ENCODE measurements around the gene FOXN4.

Gene FOXN4

DNA sequence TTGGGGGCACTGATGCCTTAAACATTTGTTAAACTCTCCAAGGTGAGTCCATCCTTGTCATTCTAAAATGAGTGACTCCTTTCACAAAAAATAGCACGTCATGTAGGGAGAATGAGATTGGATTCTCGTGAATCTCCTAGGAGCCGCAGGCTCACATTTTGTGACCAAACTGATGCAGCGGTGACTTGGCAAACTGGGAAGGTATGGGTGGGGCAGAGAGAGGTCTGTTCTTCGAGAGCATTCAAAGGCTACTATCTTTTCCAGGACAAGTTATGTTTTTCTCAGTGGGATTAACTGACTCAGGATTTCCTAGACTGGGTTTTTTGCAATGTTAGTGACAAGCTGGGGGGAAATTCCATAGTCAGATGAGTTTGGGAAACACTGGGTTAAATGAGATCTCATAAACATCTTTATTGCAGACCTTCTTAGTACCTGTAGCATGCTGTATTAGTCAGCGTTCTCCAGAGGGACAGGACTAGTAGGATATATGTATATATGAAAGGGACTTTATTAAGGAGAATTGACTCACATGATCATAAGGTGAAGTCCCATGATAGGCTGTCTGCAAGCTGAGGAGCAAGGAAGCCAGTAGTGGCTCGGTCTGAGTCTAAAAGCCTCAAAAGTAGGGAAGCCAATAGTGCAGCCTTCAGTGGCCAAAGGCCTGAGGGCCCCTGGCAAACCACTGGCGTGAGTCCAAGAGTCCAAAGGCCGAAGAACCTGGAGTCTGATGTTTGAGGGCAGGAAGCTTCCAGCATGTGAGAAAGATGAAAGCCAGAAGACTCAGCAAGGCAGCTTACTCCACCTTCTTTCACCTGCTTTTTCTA is 61.0 kb downstream of the FOXN4 start:
- TF ChIP-seq, protein P1, sequence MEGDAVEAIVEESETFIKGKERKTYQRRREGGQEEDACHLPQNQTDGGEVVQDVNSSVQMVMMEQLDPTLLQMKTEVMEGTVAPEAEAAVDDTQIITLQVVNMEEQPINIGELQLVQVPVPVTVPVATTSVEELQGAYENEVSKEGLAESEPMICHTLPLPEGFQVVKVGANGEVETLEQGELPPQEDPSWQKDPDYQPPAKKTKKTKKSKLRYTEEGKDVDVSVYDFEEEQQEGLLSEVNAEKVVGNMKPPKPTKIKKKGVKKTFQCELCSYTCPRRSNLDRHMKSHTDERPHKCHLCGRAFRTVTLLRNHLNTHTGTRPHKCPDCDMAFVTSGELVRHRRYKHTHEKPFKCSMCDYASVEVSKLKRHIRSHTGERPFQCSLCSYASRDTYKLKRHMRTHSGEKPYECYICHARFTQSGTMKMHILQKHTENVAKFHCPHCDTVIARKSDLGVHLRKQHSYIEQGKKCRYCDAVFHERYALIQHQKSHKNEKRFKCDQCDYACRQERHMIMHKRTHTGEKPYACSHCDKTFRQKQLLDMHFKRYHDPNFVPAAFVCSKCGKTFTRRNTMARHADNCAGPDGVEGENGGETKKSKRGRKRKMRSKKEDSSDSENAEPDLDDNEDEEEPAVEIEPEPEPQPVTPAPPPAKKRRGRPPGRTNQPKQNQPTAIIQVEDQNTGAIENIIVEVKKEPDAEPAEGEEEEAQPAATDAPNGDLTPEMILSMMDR (IDR thresholded peaks at IDR 0.05; ENCODE audit: low read depth, low read length): no peak
- H3K4me3 ChIP-seq (ENCODE audit: low read depth, low read length): no peak overlapping the region

DNA sequence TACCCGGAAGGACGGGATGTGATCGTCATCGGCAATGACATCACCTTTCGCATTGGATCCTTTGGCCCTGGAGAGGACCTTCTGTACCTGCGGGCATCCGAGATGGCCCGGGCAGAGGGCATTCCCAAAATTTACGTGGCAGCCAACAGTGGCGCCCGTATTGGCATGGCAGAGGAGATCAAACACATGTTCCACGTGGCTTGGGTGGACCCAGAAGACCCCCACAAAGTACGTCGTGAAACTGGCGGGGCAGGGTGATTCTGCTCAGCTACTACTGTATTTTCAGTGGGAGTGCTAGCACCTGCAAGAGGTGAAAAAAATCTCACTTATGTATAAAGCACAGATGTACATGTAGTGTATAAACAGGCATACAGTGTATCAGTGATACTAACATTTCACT is 62.9 kb downstream of the FOXN4 start:
- no peak overlapping the region for H3K4me3 ChIP-seq (ENCODE audit: low read depth, low read length)
- TF ChIP-seq, protein P1 (IDR thresholded peaks at IDR 0.05; ENCODE audit: low read depth, low read length): no peak

DNA sequence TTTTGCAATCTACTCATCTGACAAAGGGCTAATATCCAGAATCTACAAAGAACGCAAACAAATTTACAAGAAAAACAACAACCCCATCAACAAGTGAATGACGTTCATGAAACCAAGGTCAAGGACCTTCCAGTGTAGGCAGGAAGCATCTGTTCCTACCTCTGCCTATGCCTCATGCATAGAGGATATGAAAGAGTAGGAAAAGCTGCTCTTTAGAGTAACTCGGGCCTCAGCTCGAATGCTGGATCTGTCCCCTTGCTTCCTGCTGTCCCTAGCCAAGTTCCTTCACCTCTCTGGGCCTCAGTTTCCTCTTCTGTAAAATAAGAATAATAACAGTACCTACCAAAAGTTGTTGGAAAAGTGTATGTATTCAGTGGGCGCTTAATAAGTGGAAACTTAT is 65.0 kb downstream of the FOXN4 start:
- TF ChIP-seq, protein P1 (IDR thresholded peaks at IDR 0.05; ENCODE audit: low read depth, low read length): no peak
- no peak overlapping the region for H3K4me3 ChIP-seq (ENCODE audit: low read depth, low read length)

DNA sequence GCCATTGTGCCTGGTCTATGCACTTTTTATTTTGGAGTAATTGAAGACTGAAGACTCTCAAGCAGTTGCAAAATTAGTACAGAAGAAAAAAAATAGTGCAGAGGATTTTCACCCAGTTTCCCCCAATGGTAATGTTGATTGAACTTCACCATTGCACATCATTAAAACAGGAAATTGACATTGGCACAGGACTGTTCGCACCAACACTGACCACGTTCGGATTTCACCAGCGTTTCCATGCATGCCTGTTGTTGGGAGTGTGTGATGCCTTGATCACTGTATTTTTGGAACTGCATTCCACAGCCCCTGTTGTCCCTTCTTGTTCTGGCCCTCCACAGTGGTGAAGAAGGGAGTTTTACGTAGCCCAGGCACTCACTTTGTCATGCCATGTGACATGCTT is 67.1 kb downstream of the FOXN4 start:
- no peak overlapping the region for H3K4me3 ChIP-seq (ENCODE audit: low read depth, low read length)

DNA sequence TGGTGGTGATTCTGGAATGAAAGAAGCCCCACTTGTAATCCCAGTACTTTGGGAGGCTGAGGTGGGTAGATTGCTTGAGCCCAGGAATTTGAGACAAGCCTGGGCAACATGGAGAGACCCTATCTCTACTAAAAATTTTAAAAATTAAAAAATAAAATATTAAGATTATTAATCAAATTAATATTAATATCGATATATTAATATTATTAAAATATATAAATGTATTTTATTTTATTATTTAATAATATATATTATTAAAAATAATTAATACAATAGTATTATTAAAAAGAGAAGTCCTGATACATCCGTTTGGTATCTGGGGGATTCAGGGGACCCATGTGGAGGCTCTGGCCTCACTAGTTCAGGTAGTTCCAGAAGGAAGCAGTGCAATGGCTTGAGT is 68.7 kb downstream of the FOXN4 start:
- no peak overlapping the region for H3K4me3 ChIP-seq (ENCODE audit: low read depth, low read length)
- TF ChIP-seq, protein P1 (IDR thresholded peaks at IDR 0.05; ENCODE audit: low read depth, low read length): no peak

More for the DNA sequence above, 67.1 kb downstream of the FOXN4 start:
- TF ChIP-seq, protein P1 (IDR thresholded peaks at IDR 0.05; ENCODE audit: low read depth, low read length): no peak

DNA sequence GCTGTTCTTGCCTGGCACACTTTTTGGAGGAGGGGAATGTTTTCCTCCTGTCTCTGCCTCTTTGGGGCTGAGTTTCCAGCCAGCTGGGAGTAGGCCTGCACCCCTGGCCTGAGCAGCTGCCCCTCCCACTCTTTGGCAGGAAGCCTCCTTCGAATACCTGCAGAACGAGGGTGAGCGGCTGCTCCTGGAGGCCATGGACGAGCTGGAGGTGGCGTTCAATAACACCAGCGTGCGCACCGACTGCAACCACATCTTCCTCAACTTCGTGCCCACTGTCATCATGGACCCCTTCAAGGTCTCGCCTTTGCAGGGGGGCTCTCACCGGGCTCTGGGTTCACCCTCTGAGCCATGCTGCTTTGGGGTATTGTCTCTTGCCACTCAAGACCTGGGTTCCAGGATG is 69.4 kb downstream of the FOXN4 start:
- TF ChIP-seq, protein P1 (IDR thresholded peaks at IDR 0.05; ENCODE audit: low read depth, low read length): no peak
- no peak overlapping the region for H3K4me3 ChIP-seq (ENCODE audit: low read depth, low read length)

DNA sequence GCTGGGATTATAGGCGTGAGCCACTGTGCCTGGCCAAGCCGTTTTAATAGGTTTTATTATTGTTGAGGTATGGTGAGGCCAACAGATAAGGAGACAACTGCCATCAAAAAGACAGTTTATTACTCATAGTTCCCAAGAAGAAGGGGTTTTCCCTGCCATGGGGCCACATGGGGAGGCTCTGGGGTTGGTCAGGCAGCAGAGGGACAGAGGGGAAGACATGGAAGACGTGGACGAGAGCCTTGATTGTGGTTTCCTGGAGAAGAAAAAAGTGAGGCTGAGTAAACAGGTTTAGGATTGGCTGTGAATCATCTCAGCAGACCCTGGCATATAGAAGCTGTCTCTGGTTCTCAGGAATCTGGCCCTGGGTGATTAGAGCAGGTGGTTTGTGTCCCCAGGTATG is 69.9 kb downstream of the FOXN4 start:
- H3K4me3 ChIP-seq (ENCODE audit: low read depth, low read length): no peak overlapping the region
- TF ChIP-seq, protein P1 (IDR thresholded peaks at IDR 0.05; ENCODE audit: low read depth, low read length): no peak
